ENCODE data around the gene TSPAN18.

TSPAN18 gene

GRCh38 chr11:44960200-44960845 lies 233.6 kb downstream of the TSPAN18 start:
- FAIRE-seq, result no peak
- DNase-seq (ENCODE audit: extremely low spot score, insufficient read length, low read depth), result no peak

GRCh38 chr11:44962464-44962863 lies 235.7 kb downstream of the TSPAN18 start:
- no peak for DNase-seq (ENCODE audit: extremely low spot score, insufficient read length, low read depth)
- no peak for FAIRE-seq

- DNase-seq (ENCODE audit: extremely low spot score, insufficient read length, low read depth) (no peak), FAIRE-seq (no peak)
Observed at GRCh38 chr11:44963136-44963535, 236.4 kb downstream of the TSPAN18 start.

GRCh38 chr11:44963948-44964347 lies 237.2 kb downstream of the TSPAN18 start:
- no peak for FAIRE-seq
- no peak for DNase-seq (ENCODE audit: extremely low spot score, insufficient read length, low read depth)

- FAIRE-seq, result no peak
- DNase-seq (ENCODE audit: extremely low spot score, insufficient read length, low read depth), result no peak
Observed at GRCh38 chr11:44964526-44965209, 237.9 kb downstream of the TSPAN18 start.

GRCh38 chr11:44966694-44967093 lies 239.9 kb downstream of the TSPAN18 start:
- no peak for DNase-seq (ENCODE audit: extremely low spot score, insufficient read length, low read depth)
- no peak for FAIRE-seq

- no peak for FAIRE-seq
- DNase-seq (ENCODE audit: extremely low spot score, insufficient read length, low read depth), result no peak
Observed at GRCh38 chr11:44967930-44968496, 241.3 kb downstream of the TSPAN18 start.

GRCh38 chr11:44968510-44968909 lies 241.7 kb downstream of the TSPAN18 start:
- FAIRE-seq (no peak), DNase-seq (ENCODE audit: extremely low spot score, insufficient read length, low read depth) (no peak)

- no peak for FAIRE-seq
Observed at GRCh38 chr11:44969651-44970252, 243.0 kb downstream of the TSPAN18 start.

GRCh38 chr11:44970293-44970692 lies 243.5 kb downstream of the TSPAN18 start:
- no peak for FAIRE-seq
- no peak for DNase-seq (ENCODE audit: extremely low spot score, insufficient read length, low read depth)

More at GRCh38 chr11:44969651-44970252, 243.0 kb downstream of the TSPAN18 start:
- no peak for DNase-seq (ENCODE audit: extremely low spot score, insufficient read length, low read depth)

- DNase-seq (ENCODE audit: extremely low spot score, insufficient read length, low read depth), result no peak
Observed at GRCh38 chr11:44971185-44971584, 244.4 kb downstream of the TSPAN18 start.

GRCh38 chr11:44972746-44973435 lies 246.1 kb downstream of the TSPAN18 start:
- FAIRE-seq (no peak), DNase-seq (ENCODE audit: extremely low spot score, insufficient read length, low read depth) (no peak)

More at GRCh38 chr11:44971185-44971584, 244.4 kb downstream of the TSPAN18 start:
- no peak for FAIRE-seq

- DNase-seq (ENCODE audit: extremely low spot score, insufficient read length, low read depth), result no peak
- FAIRE-seq, result no peak
Observed at GRCh38 chr11:44973632-44974401, 247.1 kb downstream of the TSPAN18 start.

- FAIRE-seq, result no peak
- no peak for DNase-seq (ENCODE audit: extremely low spot score, insufficient read length, low read depth)
Observed at GRCh38 chr11:44974402-44975000, 247.7 kb downstream of the TSPAN18 start.

- DNase-seq (ENCODE audit: extremely low spot score, insufficient read length, low read depth), result no peak
- FAIRE-seq, result no peak
Observed at GRCh38 chr11:44976576-44976975, 249.8 kb downstream of the TSPAN18 start.

GRCh38 chr11:44977493-44977984 lies 250.8 kb downstream of the TSPAN18 start:
- FAIRE-seq, result no peak
- no peak for DNase-seq (ENCODE audit: extremely low spot score, insufficient read length, low read depth)

- FAIRE-seq, result no peak
- no peak for DNase-seq (ENCODE audit: extremely low spot score, insufficient read length, low read depth)
Observed at GRCh38 chr11:44978274-44978960, 251.7 kb downstream of the TSPAN18 start.

GRCh38 chr11:44978961-44979331 lies 252.2 kb downstream of the TSPAN18 start:
- DNase-seq (ENCODE audit: extremely low spot score, insufficient read length, low read depth) (no peak), FAIRE-seq (no peak)

Data from GM18507 (cell line).